ENCODE measurements around the gene ZFYVE19. TPM values are rescaled to one million over a fixed set of nuclear protein-coding genes. Genes with fewer than 3 reads are reported as not detected.

The ZFYVE19 gene
- total RNA-seq, 2 donors from 2014 or later = 39.8 to 43.3 TPM

DNA sequence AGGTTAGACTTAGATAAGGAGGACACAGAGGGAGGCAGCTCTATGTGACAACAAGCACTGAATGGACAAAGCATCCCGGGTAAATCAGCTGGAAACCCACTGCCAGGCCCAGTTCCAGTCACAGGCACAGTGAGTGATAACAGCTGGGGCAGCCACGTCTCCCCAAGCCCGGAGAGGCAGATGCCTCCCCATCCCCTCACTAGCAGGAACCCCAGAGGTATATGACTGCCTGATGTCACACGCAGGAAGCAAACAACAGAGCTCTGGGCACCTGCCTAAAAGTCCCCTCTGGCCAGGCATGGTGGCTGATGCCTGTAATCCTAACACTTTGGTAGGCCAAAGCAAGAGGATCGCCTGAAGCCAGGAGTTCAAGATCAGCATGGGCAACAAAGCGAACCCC, 18.9 kb upstream of the ZFYVE19 start:
- Histone ChIP-seq H3K36me3 (no peaks in the 10 kb centered on the region), H3K4me1 (replicated peaks) (peaks cover 22% of the 10 kb centered on the region), H3K27me3 (replicated peaks; ENCODE audit: insufficient read depth) (no peaks in the 10 kb centered on the region), H3K9me3 (no peaks in the 10 kb centered on the region), H3K4me3 (no peak overlapping the region), H3K27ac (peak overlapping the region; percentile 80 to 81)
- WGBS = 51% methylated on average over 6 of the region's 6 CpGs
- TF ChIP-seq POLR2A (IDR thresholded peaks at IDR 0.05) (no peak), POLR2AphosphoS5 (IDR thresholded peaks at IDR 0.05) (no peak)
- TF ChIP-seq, protein P1, sequence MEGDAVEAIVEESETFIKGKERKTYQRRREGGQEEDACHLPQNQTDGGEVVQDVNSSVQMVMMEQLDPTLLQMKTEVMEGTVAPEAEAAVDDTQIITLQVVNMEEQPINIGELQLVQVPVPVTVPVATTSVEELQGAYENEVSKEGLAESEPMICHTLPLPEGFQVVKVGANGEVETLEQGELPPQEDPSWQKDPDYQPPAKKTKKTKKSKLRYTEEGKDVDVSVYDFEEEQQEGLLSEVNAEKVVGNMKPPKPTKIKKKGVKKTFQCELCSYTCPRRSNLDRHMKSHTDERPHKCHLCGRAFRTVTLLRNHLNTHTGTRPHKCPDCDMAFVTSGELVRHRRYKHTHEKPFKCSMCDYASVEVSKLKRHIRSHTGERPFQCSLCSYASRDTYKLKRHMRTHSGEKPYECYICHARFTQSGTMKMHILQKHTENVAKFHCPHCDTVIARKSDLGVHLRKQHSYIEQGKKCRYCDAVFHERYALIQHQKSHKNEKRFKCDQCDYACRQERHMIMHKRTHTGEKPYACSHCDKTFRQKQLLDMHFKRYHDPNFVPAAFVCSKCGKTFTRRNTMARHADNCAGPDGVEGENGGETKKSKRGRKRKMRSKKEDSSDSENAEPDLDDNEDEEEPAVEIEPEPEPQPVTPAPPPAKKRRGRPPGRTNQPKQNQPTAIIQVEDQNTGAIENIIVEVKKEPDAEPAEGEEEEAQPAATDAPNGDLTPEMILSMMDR (IDR thresholded peaks at IDR 0.05) = no peak
- DNase-seq (ENCODE audit: low spot score) = no peak
- intact Hi-C loops (cut with DNase I) = no loop called here

DNA sequence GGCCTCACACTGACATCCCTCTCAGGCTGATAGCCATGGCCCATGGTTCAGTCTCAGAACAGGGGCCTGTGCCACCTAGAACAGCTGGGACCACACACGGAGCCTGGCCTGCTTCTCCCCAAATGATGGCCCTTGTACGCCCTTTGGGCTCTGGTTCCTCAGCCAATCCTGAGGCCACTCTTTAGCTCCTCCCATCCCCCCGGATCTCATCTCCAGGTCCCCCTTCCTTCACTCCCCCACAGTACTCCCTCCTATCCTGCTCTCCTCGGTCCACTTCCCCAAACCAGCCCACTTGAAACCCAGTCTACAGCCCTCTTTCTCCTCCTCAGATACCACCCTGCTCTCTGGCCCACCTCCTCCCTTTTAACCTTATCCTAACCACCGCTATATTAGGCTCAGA, 17.8 kb upstream of the ZFYVE19 start:
- Histone ChIP-seq H3K27me3 (replicated peaks; ENCODE audit: insufficient read depth) (no peaks in the 10 kb centered on the region), H3K4me1 (replicated peaks) (peaks cover 22% of the 10 kb centered on the region), H3K4me3 (no peak overlapping the region), H3K9me3 (no peaks in the 10 kb centered on the region), H3K27ac (peak overlapping the region; percentile 22 to 60), H3K36me3 (no peaks in the 10 kb centered on the region)
- WGBS = 74% methylated on average over 5 of the region's 5 CpGs
- TF ChIP-seq, protein P1 (IDR thresholded peaks at IDR 0.05) = no peak
- no peak for TF ChIP-seq POLR2A (IDR thresholded peaks at IDR 0.05)
- TF ChIP-seq POLR2AphosphoS5 (IDR thresholded peaks at IDR 0.05) = no peak
- intact Hi-C loops (cut with DNase I) = no loop called here
- no peak for DNase-seq (ENCODE audit: low spot score)

DNA sequence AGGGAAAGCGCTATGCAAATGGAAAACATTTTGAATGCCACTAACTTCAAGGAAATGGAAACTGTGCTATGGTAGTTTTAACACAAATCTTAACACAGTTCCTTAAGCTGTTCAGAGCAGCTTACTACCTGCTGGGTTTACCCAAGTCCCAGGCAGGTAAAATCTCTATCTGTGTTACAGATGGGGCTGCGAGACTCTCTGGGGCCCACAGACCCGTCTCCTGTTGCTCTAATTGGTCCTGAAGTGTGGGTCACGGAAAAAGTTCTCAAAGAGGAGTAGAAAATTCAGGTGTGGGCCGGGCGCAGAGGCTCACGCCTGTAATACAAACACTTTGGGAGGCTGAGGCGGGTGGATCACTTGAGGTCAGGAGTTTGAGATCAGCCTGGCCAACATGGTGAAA, 16.9 kb upstream of the ZFYVE19 start:
- DNase-seq (ENCODE audit: low spot score) = no peak
- intact Hi-C loops (cut with DNase I) = no loop called here
- H3K27ac ChIP-seq = no peak overlapping the region

DNA sequence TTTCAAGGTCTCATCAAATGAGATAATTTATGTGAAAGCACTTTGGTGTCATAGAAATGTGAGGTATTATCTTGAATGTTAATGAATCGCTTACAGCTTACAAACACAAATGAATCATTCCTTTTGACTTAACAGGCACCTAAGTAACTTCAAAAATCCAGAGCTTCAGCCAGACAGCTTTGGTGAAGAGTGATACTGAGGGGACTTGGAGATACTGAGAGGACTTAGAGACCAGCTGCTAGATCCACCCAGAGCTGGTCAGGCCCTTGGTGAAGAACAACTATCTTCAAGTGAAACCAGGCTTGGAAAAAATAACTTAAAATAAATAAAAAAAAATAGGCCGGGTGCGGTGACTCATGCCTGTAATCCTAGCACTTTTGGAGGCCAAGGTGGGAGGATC, 16.2 kb upstream of the ZFYVE19 start:
- no peaks in the 10 kb centered on the region for H3K27me3 ChIP-seq (replicated peaks; ENCODE audit: insufficient read depth)
- no peak overlapping the region for H3K4me3 ChIP-seq
- 82% methylated on average over 3 of the region's 3 CpGs for WGBS
- TF ChIP-seq POLR2AphosphoS5 (IDR thresholded peaks at IDR 0.05) = no peak
- TF ChIP-seq, protein P1 (IDR thresholded peaks at IDR 0.05) = no peak
- no peak for TF ChIP-seq POLR2A (IDR thresholded peaks at IDR 0.05)
- no peak overlapping the region for H3K27ac ChIP-seq
- H3K36me3 ChIP-seq = no peaks in the 10 kb centered on the region
- no peak for DNase-seq (ENCODE audit: low spot score)
- peaks cover 17% of the 10 kb centered on the region for H3K4me1 ChIP-seq (replicated peaks)
- intact Hi-C loops (cut with DNase I) = no loop called here
- H3K9me3 ChIP-seq = no peaks in the 10 kb centered on the region

More for the DNA sequence above, 16.9 kb upstream of the ZFYVE19 start:
- Histone ChIP-seq H3K4me1 (replicated peaks) (peaks cover 22% of the 10 kb centered on the region), H3K36me3 (no peaks in the 10 kb centered on the region), H3K4me3 (no peak overlapping the region), H3K27me3 (replicated peaks; ENCODE audit: insufficient read depth) (no peaks in the 10 kb centered on the region), H3K9me3 (no peaks in the 10 kb centered on the region)
- WGBS = 95% methylated on average over 8 of the region's 8 CpGs
- TF ChIP-seq POLR2AphosphoS5 (IDR thresholded peaks at IDR 0.05) = no peak
- TF ChIP-seq, protein P1 (IDR thresholded peaks at IDR 0.05) = no peak
- no peak for TF ChIP-seq POLR2A (IDR thresholded peaks at IDR 0.05)

DNA sequence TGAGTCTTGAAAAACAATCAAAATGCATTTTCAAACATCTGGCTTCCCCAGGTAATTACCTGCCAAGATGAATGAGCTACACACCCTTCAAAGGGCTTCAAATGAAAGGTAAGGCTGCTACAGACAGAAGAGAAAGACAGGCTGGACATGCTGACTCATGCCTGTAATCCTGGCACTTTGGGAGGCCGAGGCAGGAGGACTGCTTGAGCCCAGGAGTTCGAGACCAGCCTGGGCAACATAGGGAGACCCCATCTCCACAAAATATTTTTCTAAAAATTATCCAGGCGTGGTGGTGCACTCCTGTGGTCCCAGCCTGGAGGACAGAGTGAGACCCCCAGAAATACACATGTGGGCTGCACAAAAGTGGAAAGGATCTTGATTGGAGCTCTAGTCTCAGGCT, 14.5 kb upstream of the ZFYVE19 start:
- H3K27me3 ChIP-seq (replicated peaks; ENCODE audit: insufficient read depth) = no peaks in the 10 kb centered on the region
- DNase-seq (ENCODE audit: low spot score) = no peak
- no peak for TF ChIP-seq POLR2AphosphoS5 (IDR thresholded peaks at IDR 0.05)
- intact Hi-C loops (cut with DNase I) = no loop called here
- WGBS = 98% methylated on average over 3 of the region's 3 CpGs
- peaks cover 8% of the 10 kb centered on the region for H3K4me1 ChIP-seq (replicated peaks)
- no peak overlapping the region for H3K27ac ChIP-seq
- no peaks in the 10 kb centered on the region for H3K36me3 ChIP-seq
- H3K9me3 ChIP-seq = no peaks in the 10 kb centered on the region
- no peak overlapping the region for H3K4me3 ChIP-seq

Data from prostate gland (tissue), 2 donors.